Bronchial epithelial cell (primary cell): ENCODE results near the gene PSMD13. TPM values are rescaled to one million over a fixed set of nuclear protein-coding genes. Genes with fewer than 3 reads are reported as not detected.
A peak's percentile ranks its signal among the peaks of the same experiment; 100 is the strongest.

Source experiments
- DNase-seq: peaks from one replicate; pipeline ENCODE4 v3.0.0-alpha.2; 2010; ENCODE audit warnings: low read depth
- FAIRE-seq: peaks from 2 replicates; lab custom pipeline; 2011; peaks lifted over from hg19 to GRCh38; lab: Jason Lieb, UNC
- H3K27me3 ChIP-seq: 2 replicates; pipeline ENCODE4 v1.5.1; 2011; ENCODE audit warnings: low read length; ENCODE audit not compliant: control insufficient read depth, insufficient read depth
- H3K36me3 ChIP-seq: 2 replicates; pipeline ENCODE4 v1.5.1; 2011; ENCODE audit warnings: low read length; ENCODE audit not compliant: control insufficient read depth, insufficient read depth
- H3K4me3 ChIP-seq: 2 replicates; pipeline ENCODE4 v1.5.1; 2011; ENCODE audit warnings: mild to moderate bottlenecking, low read depth, low read length, control low read depth
- CTCF ChIP-seq: IDR thresholded peaks from 2 replicates; pipeline ENCODE4 v1.5.1; 2011; ENCODE audit warnings: mild to moderate bottlenecking, moderate library complexity, low read length, control low read depth, inconsistent platforms; ENCODE audit not compliant: insufficient read depth, severe bottlenecking
- total RNA-seq: library from RNA; depleted of rRNA; stranded (reverse); fragments of >200 nt; gene quantifications from 2 replicates; pipeline ENCODE4 v1.2.1, GENCODE V29; 2014

The PSMD13 gene
- total RNA-seq, 1 donor from 2014 or later, result 146 TPM

DNA sequence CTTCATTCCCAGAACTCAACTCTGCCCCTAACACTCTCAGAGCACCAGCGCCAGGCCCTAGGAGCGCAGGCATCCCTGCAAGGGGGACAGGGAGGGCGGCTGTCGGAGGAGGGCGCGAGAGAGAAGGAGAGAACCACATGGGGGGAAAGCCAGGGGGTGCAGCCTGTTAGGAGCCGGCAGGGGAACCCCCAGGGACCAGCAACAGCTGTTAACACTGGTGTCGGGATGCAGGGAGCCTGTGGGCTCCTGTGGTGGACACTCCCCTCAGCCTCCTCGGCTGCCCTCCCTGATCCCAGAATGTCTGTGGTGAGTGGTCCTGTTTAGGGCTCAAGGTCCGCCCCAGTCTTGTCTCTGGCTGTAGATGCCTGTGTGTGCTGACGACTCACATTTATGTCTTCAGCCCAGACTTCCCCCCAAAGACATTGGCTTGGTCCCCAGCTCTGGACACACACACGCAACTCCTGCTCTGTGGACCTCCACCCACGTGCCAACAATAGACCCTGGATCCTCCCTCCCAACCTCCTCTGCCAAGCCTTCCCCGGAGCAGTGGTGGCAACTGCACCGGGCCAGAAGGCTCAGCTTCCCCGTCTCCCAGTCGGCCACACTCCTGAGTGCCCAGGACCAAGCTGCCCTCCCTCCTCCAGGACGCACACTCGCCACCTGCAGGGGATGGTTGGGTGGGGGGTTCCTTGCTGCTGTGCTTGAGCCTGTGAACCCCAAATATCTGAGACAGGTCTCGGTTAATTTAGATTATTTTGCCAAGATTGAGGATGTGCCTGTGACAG lies 63.4 kb downstream of the PSMD13 start:
- H3K36me3 ChIP-seq, result no peaks in the 10 kb centered on the region
- peak; percentile 4 for TF ChIP-seq CTCF
- FAIRE-seq, result no peak
- DNase-seq, result no peak
- no peak overlapping the region for H3K4me3 ChIP-seq
- H3K27me3 ChIP-seq, result peaks cover 12% of the 10 kb centered on the region

Other genes with a start within 250 kb of the PSMD13 start
- not detected in 2 replicates for gene SCGB1C1, start 43.9 kb upstream of the PSMD13 start, total RNA-seq
- gene BET1L, start 29.6 kb upstream of the PSMD13 start, total RNA-seq, result 16.0 and 16.3 TPM in 2 replicates
- 106 and 170 TPM in 2 replicates for gene RIC8A, start 29.3 kb upstream of the PSMD13 start, total RNA-seq
- gene SIRT3, start 634 bp upstream of the PSMD13 start, total RNA-seq, result 7.9 and 9.9 TPM in 2 replicates
- gene NLRP6, start 41.4 kb downstream of the PSMD13 start, total RNA-seq, result not detected in 2 replicates
- gene PGGHG, start 52.1 kb downstream of the PSMD13 start, total RNA-seq, result 1.7 and 3.2 TPM in 2 replicates
- not detected in 2 replicates for gene IFITM5, start 62.5 kb downstream of the PSMD13 start, total RNA-seq
- 1.4 and 3.7 TPM in 2 replicates for gene IFITM2, start 70.8 kb downstream of the PSMD13 start, total RNA-seq
- 1.2 and 1.8 TPM in 2 replicates for gene IFITM1, start 77.1 kb downstream of the PSMD13 start, total RNA-seq
- 4.5 and 14.5 TPM in 2 replicates for gene IFITM3, start 83.9 kb downstream of the PSMD13 start, total RNA-seq
- 10.8 and 11.4 TPM in 2 replicates for gene B4GALNT4, start 132.5 kb downstream of the PSMD13 start, total RNA-seq
- gene PKP3, start 157.2 kb downstream of the PSMD13 start, total RNA-seq, result 231 and 328 TPM in 2 replicates
- gene SIGIRR, start 178.0 kb downstream of the PSMD13 start, total RNA-seq, result 15.9 and 24.7 TPM in 2 replicates
- 7.4 and 9.2 TPM in 2 replicates for gene ANO9, start 205.0 kb downstream of the PSMD13 start, total RNA-seq
- gene PTDSS2, start 213.3 kb downstream of the PSMD13 start, total RNA-seq, result 26.3 and 29.4 TPM in 2 replicates